ENCODE measurements around the gene DHX16. TPM values are rescaled to one million over a fixed set of nuclear protein-coding genes. Genes with fewer than 3 reads are reported as not detected.

Gene DHX16
- total RNA-seq, 1 donor from 2014 or later: 24.8 TPM

DNA sequence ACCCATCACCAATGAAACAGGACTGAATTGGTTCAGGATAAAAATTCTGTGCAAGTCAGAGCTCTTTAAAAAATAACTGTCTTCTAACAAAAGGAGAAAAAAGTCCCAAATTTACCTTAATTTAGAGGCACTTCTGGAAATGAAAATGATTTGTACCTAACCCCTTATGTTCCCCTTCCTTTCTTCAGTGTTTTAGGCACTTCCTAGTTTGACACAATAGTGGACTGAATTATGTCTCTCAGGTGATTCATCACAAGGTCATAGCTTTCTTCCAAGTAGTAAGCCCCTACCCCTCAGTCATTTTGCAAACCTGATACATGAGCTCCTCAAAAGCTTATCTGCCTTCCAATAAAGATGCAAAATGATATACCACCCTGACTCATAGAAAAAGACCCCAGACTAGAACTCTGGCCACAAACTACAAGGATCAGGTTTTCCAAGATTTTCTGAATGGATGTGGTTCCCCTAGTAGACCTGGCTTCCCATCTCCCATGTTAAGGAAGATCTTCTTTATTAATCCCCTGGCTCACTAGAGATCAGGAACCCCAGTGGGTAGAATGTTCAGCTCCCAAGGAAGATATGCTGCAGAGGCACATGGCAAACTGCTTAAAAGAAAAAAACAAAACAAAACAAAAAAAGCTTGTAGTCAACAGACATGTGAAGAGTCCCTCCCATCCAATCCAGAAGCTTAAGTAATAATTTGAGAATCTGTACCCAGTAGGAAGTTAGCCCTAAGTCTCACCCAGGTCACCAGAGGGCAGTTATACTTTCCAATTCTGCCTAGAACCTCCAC is 59.4 kb downstream of the DHX16 start:
- Histone ChIP-seq H3K27ac (peak overlapping the region; percentile 99), H3K9me3 (no peaks in the 10 kb centered on the region), H3K36me3 (peaks cover 0 to 18% of the 10 kb centered on the region in 2 donors), H3K27me3 (no peaks in the 10 kb centered on the region), H3K4me1 (peaks cover 63% of the 10 kb centered on the region), H3K4me3 (no peak overlapping the region)
- TF ChIP-seq POLR2AphosphoS5 (IDR thresholded peaks at IDR 0.05; ENCODE audit: insufficient read depth in 1 of 2, low read depth in 1 of 2) (no peak), POLR2A (IDR thresholded peaks at IDR 0.05) (no peak)
- TF ChIP-seq, protein P1, sequence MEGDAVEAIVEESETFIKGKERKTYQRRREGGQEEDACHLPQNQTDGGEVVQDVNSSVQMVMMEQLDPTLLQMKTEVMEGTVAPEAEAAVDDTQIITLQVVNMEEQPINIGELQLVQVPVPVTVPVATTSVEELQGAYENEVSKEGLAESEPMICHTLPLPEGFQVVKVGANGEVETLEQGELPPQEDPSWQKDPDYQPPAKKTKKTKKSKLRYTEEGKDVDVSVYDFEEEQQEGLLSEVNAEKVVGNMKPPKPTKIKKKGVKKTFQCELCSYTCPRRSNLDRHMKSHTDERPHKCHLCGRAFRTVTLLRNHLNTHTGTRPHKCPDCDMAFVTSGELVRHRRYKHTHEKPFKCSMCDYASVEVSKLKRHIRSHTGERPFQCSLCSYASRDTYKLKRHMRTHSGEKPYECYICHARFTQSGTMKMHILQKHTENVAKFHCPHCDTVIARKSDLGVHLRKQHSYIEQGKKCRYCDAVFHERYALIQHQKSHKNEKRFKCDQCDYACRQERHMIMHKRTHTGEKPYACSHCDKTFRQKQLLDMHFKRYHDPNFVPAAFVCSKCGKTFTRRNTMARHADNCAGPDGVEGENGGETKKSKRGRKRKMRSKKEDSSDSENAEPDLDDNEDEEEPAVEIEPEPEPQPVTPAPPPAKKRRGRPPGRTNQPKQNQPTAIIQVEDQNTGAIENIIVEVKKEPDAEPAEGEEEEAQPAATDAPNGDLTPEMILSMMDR (IDR thresholded peaks at IDR 0.05): no peak
- intact Hi-C loops (cut with DNase I): loop anchor here (10.0 kb wide), 1 partner anchor 71 kb away; the partner anchor contains the start of gene PPP1R18
- DNase-seq (ENCODE audit: extremely low spot score in 2 of 2): no peak

DNA sequence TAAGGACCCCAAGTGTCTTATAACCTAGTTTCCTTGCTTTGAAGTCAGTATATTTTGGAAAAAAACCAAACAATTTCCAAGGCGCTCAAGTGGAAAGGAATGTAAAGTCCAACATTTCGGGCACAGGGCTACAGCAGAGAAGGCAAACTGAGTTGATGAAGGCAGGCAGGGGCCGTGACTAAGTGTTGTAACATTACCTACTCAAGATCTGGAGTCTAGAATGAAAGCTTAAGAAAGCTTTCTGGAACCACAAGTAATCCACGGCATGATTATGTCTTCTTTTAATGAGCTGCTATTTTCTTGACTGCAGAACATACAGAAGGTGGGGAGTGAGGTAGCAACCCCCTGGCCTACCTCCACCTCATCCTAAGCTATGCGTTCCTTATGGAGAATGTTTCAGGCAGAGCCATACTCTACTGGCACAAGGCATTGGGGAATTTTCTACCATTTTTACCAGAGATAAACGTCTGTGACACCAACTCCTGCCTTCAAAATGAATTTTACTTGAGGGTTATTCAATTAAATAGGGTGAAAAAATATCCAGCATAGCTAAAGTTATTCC is 60.0 kb downstream of the DHX16 start:
- Histone ChIP-seq H3K9me3 (no peaks in the 10 kb centered on the region), H3K36me3 (peaks cover 0 to 25% of the 10 kb centered on the region in 2 donors), H3K27me3 (no peaks in the 10 kb centered on the region), H3K4me3 (no peak overlapping the region), H3K27ac (peak overlapping the region; percentile 99), H3K4me1 (peaks cover 59% of the 10 kb centered on the region)
- intact Hi-C loops (cut with DNase I): loop anchor here (10.0 kb wide), 1 partner anchor 72 kb away; the partner anchor contains the start of gene PPP1R18
- no peak for DNase-seq (ENCODE audit: extremely low spot score in 2 of 2)
- TF ChIP-seq, protein P1 (IDR thresholded peaks at IDR 0.05): no peak
- TF ChIP-seq POLR2A (IDR thresholded peaks at IDR 0.05) (no peak), POLR2AphosphoS5 (IDR thresholded peaks at IDR 0.05; ENCODE audit: insufficient read depth in 1 of 2, low read depth in 1 of 2) (no peak)

DNA sequence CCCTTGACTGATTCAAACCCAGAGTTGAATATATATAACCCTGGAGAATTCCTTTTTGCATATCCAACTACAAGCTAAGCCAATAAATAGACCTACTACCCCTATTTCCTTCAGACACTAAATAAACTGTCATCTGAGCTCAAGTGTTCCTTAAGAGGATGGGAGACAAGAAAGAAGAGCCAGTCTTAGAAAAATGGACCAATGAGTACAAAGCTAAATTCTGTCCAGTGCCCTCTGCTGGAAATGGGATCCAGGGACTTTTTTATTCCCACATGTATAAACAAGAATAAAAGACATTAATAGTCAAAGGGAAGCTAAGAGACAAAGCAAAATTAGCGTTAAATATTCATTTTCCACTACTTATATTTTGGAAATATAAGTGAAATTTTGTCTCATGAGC is 60.6 kb downstream of the DHX16 start:
- Histone ChIP-seq H3K27ac (peak overlapping the region; percentile 99), H3K27me3 (no peaks in the 10 kb centered on the region), H3K4me1 (peaks cover 59% of the 10 kb centered on the region), H3K9me3 (no peaks in the 10 kb centered on the region), H3K4me3 (no peak overlapping the region), H3K36me3 (peaks cover 0 to 30% of the 10 kb centered on the region in 2 donors)
- intact Hi-C loops (cut with DNase I): loop anchor here (10.0 kb wide), 1 partner anchor 73 kb away; the partner anchor contains the start of gene PPP1R18
- no peak for DNase-seq (ENCODE audit: extremely low spot score in 2 of 2)
- TF ChIP-seq, protein P1 (IDR thresholded peaks at IDR 0.05): no peak
- no peak for TF ChIP-seq POLR2A (IDR thresholded peaks at IDR 0.05)

DNA sequence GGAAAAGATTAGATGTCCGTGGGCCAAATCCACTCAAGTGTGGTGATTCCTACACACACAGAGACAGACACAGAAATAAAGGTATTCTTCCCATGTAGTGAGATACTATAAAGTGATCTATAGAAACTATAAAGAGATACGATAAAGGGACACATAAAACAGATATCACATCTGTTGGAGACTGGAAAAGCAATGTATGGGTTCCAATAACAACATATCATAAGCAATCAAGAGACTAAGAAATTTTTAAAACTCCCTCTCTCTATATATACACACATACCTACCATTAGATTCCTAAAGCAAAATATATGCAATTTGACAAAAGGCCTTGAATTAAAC is 61.0 kb downstream of the DHX16 start:
- no peak for DNase-seq (ENCODE audit: extremely low spot score in 2 of 2)
- peaks cover 59% of the 10 kb centered on the region for H3K4me1 ChIP-seq
- no peak overlapping the region for H3K27ac ChIP-seq
- no peaks in the 10 kb centered on the region for H3K27me3 ChIP-seq
- H3K4me3 ChIP-seq: no peak overlapping the region
- intact Hi-C loops (cut with DNase I): loop anchor here (10.0 kb wide), 1 partner anchor 73 kb away; the partner anchor contains the start of gene PPP1R18
- H3K36me3 ChIP-seq: peaks cover 0 to 34% of the 10 kb centered on the region in 2 donors
- no peaks in the 10 kb centered on the region for H3K9me3 ChIP-seq
- TF ChIP-seq POLR2AphosphoS5 (IDR thresholded peaks at IDR 0.05; ENCODE audit: insufficient read depth in 1 of 2, low read depth in 1 of 2) (no peak), POLR2A (IDR thresholded peaks at IDR 0.05) (no peak)
- TF ChIP-seq, protein P1 (IDR thresholded peaks at IDR 0.05): no peak

Measured in vagina (tissue), 2 donors.